HG02884 (cell line): ENCODE data around the gene RBM45.

Source experiments
- ATAC-seq: cut with Tn5 transposase; IDR thresholded peaks from one replicate; pipeline ENCODE4 v1.9.1; 2021; ENCODE audit warnings: mild to moderate bottlenecking, moderate library complexity; ENCODE audit not compliant: unreplicated experiment

Gene RBM45

DNA sequence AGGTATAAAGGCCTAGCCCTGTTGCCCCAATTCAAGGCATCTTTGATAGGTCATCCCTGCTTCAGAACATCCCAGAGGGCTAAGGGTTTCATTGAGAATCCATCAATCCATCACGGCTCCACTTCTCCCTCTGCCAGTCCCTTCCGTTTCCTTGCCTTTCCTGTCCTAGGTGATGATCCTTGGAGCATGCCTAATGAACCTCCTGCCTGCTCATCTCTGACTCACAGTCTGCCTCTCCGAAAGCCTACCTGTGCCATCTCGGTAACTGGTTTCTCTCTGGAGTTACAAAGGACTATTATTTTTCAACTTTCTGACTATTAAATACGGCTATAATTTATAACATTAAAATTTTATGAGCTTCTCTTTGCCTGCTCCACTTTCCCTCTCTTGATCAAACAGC, 45.3 kb downstream of the RBM45 start:
- no peak for ATAC-seq

DNA sequence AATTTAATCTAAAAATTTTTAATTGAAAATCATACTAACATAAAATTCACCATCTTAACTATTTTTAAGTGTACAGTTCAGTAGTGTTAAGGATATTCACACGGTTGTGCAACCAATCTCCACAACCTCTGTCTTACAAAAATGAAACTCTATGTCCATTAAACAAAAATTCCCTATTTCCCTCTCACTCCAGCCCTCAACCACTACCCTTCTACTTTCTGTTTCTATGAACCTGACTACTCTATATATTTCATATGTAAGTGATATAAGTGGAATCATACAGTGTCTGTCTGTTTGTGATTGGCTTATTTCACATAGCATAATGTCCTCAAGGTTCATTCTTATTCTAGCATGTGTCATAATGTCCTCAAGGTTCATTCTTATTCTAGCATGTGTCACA, 47.7 kb downstream of the RBM45 start:
- no peak for ATAC-seq

DNA sequence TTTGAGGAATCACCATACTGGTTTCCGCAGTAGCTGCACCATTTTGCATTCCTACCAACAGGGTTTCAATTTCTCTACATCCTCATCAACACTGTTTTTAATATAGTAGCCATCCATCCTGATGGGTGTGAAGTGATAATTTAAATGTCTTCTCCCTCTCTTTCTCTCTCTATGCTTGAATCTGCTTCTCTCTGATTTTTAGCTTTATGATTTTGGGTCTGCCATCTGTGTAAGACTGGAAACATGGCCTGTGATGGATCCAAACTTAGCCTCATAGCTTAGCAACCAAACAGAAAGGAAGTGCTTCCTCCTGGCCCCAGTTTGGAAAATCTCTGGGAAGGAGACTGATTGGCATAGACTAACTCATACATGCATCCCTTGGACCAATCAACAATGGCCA, 48.4 kb downstream of the RBM45 start:
- ATAC-seq: no peak

- no peak for ATAC-seq
Measured at GRCh38 chr2:178163395-178163794, 51.2 kb downstream of the RBM45 start.

- ATAC-seq: no peak
Measured at GRCh38 chr2:178163911-178164310, 51.7 kb downstream of the RBM45 start.

DNA sequence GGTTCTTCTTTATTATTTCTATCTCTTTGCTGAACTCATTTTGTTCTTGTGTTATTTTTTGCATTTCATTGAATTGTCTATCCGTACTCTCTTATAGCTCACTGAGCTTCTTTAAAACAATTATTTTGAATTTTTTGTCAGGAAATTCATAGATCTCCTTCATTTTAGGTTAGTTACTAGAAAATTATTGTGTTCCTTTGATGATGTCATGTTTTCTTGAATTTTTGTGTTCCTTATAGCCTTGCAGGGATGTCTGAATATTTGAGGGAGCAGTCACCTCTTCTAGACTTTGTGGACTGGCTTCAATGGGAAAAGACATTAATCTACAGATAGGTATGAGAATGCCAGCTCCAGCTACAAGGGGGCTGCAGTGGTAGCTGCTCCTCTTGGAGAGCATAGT, 61.4 kb downstream of the RBM45 start:
- ATAC-seq: no peak

- ATAC-seq: no peak
Measured at GRCh38 chr2:178177066-178177679, 64.9 kb downstream of the RBM45 start.
